OCI-LY1 (cell line): ENCODE data around the gene GBP4.

ENCODE experiments used
- H2AFZ ChIP-seq: fragments of 200-600 bp; sonication (generic), shearing (Covaris generic); 2 replicates; pipeline ENCODE4 v1.6.0; 2014; ENCODE audit warnings: antibody characterized with exemption, mild to moderate bottlenecking, low read length
- H3F3A ChIP-seq: fragments of 200-600 bp; sonication (generic), shearing (Covaris generic); 2 replicates; pipeline ENCODE4 v1.6.0; 2014; ENCODE audit warnings: mild to moderate bottlenecking, antibody characterized with exemption, low read length, moderate library complexity; ENCODE audit not compliant: insufficient read depth
- H3K27ac ChIP-seq: fragments of 200-600 bp; sonication (generic); 2 replicates; pipeline ENCODE4 v1.5.1; 2014; ENCODE audit warnings: low read length, mixed run types, mild to moderate bottlenecking, low read depth; ENCODE audit not compliant: poor library complexity, severe bottlenecking
- H3K27me3 ChIP-seq: fragments of 200-600 bp; sonication (generic); 2 replicates; pipeline ENCODE4 v1.6.0; 2014; ENCODE audit warnings: antibody characterized with exemption, mild to moderate bottlenecking, low read length, moderate library complexity; ENCODE audit not compliant: insufficient read depth
- H3K36me3 ChIP-seq: fragments of 200-600 bp; sonication (generic); 2 replicates; pipeline ENCODE4 v1.6.1; 2014; ENCODE audit warnings: mild to moderate bottlenecking, antibody characterized with exemption, low read length, moderate library complexity, mixed read lengths; ENCODE audit not compliant: insufficient read depth
- H3K4me1 ChIP-seq: fragments of 200-600 bp; sonication (generic); 2 replicates; pipeline ENCODE4 v1.5.1; 2014; ENCODE audit warnings: mild to moderate bottlenecking, low read length, moderate library complexity; ENCODE audit not compliant: insufficient read depth, severe bottlenecking
- H3K4me2 ChIP-seq: fragments of 200-600 bp; sonication (generic), shearing (Covaris generic); 2 replicates; pipeline ENCODE4 v1.6.1; 2014; ENCODE audit warnings: low read length
- H3K4me3 ChIP-seq: fragments of 200-600 bp; sonication (generic); 2 replicates; pipeline ENCODE4 v1.5.1; 2014; ENCODE audit warnings: low read length, low read depth, mild to moderate bottlenecking, mixed read lengths; ENCODE audit not compliant: poor library complexity, severe bottlenecking
- H3K79me2 ChIP-seq: fragments of 200-600 bp; shearing (Covaris generic); 2 replicates; pipeline ENCODE4 v1.6.1; 2016; ENCODE audit warnings: mixed run types, low read length, mixed read lengths; ENCODE audit not compliant: insufficient read depth
- H3K9ac ChIP-seq: fragments of 200-600 bp; sonication (generic), shearing (Covaris generic); 2 replicates; pipeline ENCODE4 v1.6.1; 2014; ENCODE audit warnings: mild to moderate bottlenecking, low read length, mixed read lengths
- H3K9me2 ChIP-seq: fragments of 200-600 bp; sonication (generic), shearing (Covaris generic); 2 replicates; pipeline ENCODE4 v1.6.1; 2014; ENCODE audit warnings: low read depth, mild to moderate bottlenecking, low read length, mixed read lengths
- H3K9me3 ChIP-seq: fragments of 200-600 bp; shearing (Covaris generic); 2 replicates; pipeline ENCODE4 v1.6.1; 2014; ENCODE audit warnings: low read length, mixed read lengths
- H4K20me1 ChIP-seq: fragments of 200-600 bp; sonication (generic), shearing (Covaris generic); 2 replicates; pipeline ENCODE4 v1.6.0; 2016; ENCODE audit warnings: mild to moderate bottlenecking, low read length; ENCODE audit not compliant: insufficient read depth
- CTCF ChIP-seq: fragments of 200-600 bp; sonication (generic), shearing (Covaris generic); IDR thresholded peaks from 2 replicates; pipeline ENCODE4 v1.5.1; 2017; ENCODE audit warnings: mild to moderate bottlenecking, antibody characterized with exemption, low read length, moderate library complexity, mixed read lengths
- EZH2 ChIP-seq: fragments of 200-600 bp; sonication (generic), shearing (Covaris generic); IDR thresholded peaks from 2 replicates; pipeline ENCODE4 v1.8.0; 2017; ENCODE audit warnings: borderline replicate concordance, mixed run types, mild to moderate bottlenecking, antibody characterized with exemption, low read length, moderate library complexity, mixed read lengths

The GBP4 gene

GRCh38 chr1:89149229-89149628, 49.5 kb downstream of the GBP4 start:
- Histone ChIP-seq H3K27me3 (no peaks in the 10 kb centered on the region), H4K20me1 (no peaks in the 10 kb centered on the region), H3K9ac (no peak overlapping the region), H3K79me2 (no peaks in the 10 kb centered on the region), H3K9me2 (no peaks in the 10 kb centered on the region), H3K9me3 (no peaks in the 10 kb centered on the region), H2AFZ (no peak overlapping the region), H3K36me3 (no peaks in the 10 kb centered on the region), H3K4me1 (no peaks in the 10 kb centered on the region), H3K4me2 (no peak overlapping the region), H3K4me3 (no peak overlapping the region), H3F3A (no peaks in the 10 kb centered on the region), H3K27ac (no peak overlapping the region)
- TF ChIP-seq EZH2 (no peak), CTCF (no peak)

- no peak overlapping the region for H2AFZ ChIP-seq
- TF ChIP-seq CTCF: no peak
- H3K9ac ChIP-seq: no peak overlapping the region
- H4K20me1 ChIP-seq: no peaks in the 10 kb centered on the region
- H3F3A ChIP-seq: no peaks in the 10 kb centered on the region
- H3K36me3 ChIP-seq: no peaks in the 10 kb centered on the region
- no peaks in the 10 kb centered on the region for H3K79me2 ChIP-seq
- H3K4me1 ChIP-seq: no peaks in the 10 kb centered on the region
- no peaks in the 10 kb centered on the region for H3K27me3 ChIP-seq
- H3K4me2 ChIP-seq: no peak overlapping the region
- H3K9me3 ChIP-seq: no peaks in the 10 kb centered on the region
- H3K27ac ChIP-seq: no peak overlapping the region
- H3K9me2 ChIP-seq: no peaks in the 10 kb centered on the region
- no peak overlapping the region for H3K4me3 ChIP-seq
These were observed 50.8 kb downstream of the GBP4 start for GRCh38 chr1:89147678-89148658.

GRCh38 chr1:89146721-89147120, 52.0 kb downstream of the GBP4 start:
- H2AFZ ChIP-seq: no peak overlapping the region
- no peaks in the 10 kb centered on the region for H3K9me2 ChIP-seq
- H3F3A ChIP-seq: no peaks in the 10 kb centered on the region
- no peak overlapping the region for H3K4me2 ChIP-seq
- H4K20me1 ChIP-seq: no peaks in the 10 kb centered on the region
- H3K9ac ChIP-seq: no peak overlapping the region
- H3K9me3 ChIP-seq: no peaks in the 10 kb centered on the region
- H3K79me2 ChIP-seq: no peaks in the 10 kb centered on the region
- H3K36me3 ChIP-seq: no peaks in the 10 kb centered on the region
- no peaks in the 10 kb centered on the region for H3K4me1 ChIP-seq
- no peak for TF ChIP-seq EZH2
- TF ChIP-seq CTCF: no peak
- H3K27ac ChIP-seq: no peak overlapping the region
- no peaks in the 10 kb centered on the region for H3K27me3 ChIP-seq
- no peak overlapping the region for H3K4me3 ChIP-seq
